NB4 (cell line): ENCODE measurements around the gene PLA2G4B.

Experiments
- DNase-seq: peaks from one replicate; pipeline ENCODE4 v3.0.0; 2010; ENCODE audit warnings: low read depth
- H3K4me3 ChIP-seq: one replicate; pipeline ENCODE4 v1.5.1; 2011; ENCODE audit warnings: mild to moderate bottlenecking, low read depth, low read length, moderate library complexity
- CTCF ChIP-seq: IDR thresholded peaks from one replicate; pipeline ENCODE4 v1.5.1; 2012; ENCODE audit warnings: low read depth, low read length
- MYC ChIP-seq: IDR thresholded peaks from 2 replicates; pipeline ENCODE4 v1.6.1; 2011; ENCODE audit warnings: low read depth, low read length
- POLR2A ChIP-seq: IDR thresholded peaks from 2 replicates; pipeline ENCODE4 v1.6.1; 2011; ENCODE audit warnings: mild to moderate bottlenecking; ENCODE audit not compliant: insufficient read length; ENCODE audit errors: extremely low read depth
- TF ChIP-seq, protein P1 (sequence below): IDR thresholded peaks from 2 replicates; pipeline ENCODE4 v1.6.1; 2011; ENCODE audit warnings: low read depth, low read length

The PLA2G4B gene

GRCh38 chr15:41862515-41863116 is 24.0 kb downstream of the PLA2G4B start:
- DNase-seq: no peak
- no peak overlapping the region for H3K4me3 ChIP-seq
- TF ChIP-seq POLR2A (no peak), CTCF (no peak), MYC (no peak)
- TF ChIP-seq, protein P1, sequence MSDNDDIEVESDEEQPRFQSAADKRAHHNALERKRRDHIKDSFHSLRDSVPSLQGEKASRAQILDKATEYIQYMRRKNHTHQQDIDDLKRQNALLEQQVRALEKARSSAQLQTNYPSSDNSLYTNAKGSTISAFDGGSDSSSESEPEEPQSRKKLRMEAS: no peak

DNA sequence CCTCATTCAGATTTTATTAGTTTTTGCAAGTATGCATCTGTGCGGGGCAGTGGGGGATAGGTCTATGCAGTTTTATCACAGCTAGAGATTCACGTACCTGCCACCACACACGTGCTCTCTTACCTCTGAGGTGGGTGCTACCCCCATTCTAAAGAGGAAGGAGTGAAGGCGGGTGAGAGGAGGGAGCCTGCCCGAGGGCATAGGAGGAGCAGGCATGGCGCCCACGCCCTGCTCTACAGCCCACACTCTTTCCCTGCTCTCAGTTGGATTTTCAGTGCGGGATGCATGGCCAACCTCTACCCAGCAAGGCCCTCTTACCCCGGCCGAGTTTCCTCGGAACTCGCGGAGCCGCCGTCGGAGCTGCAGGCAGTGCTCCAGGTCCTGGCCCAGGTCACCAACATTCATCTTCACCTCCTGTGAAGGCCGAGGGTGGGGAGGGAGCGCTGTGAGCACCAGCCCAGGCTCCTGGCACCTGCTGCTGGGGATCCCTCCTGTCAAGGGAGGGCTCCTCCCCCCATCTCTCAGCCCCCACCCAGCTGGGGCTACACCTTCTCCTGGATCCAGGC is 26.9 kb downstream of the PLA2G4B start:
- TF ChIP-seq MYC: no peak
- TF ChIP-seq POLR2A: no peak
- TF ChIP-seq, protein P1: peak; percentile 40; the same call in 1 of the 2 replicates
- no peak for TF ChIP-seq CTCF
- no peak for DNase-seq
- H3K4me3 ChIP-seq: no peak overlapping the region

GRCh38 chr15:41866263-41866703 is 27.6 kb downstream of the PLA2G4B start:
- DNase-seq: peak; percentile 37
- H3K4me3 ChIP-seq: no peak overlapping the region
- no peak for TF ChIP-seq MYC
- TF ChIP-seq, protein P1: no peak
- TF ChIP-seq POLR2A: no peak
- TF ChIP-seq CTCF: no peak

DNA sequence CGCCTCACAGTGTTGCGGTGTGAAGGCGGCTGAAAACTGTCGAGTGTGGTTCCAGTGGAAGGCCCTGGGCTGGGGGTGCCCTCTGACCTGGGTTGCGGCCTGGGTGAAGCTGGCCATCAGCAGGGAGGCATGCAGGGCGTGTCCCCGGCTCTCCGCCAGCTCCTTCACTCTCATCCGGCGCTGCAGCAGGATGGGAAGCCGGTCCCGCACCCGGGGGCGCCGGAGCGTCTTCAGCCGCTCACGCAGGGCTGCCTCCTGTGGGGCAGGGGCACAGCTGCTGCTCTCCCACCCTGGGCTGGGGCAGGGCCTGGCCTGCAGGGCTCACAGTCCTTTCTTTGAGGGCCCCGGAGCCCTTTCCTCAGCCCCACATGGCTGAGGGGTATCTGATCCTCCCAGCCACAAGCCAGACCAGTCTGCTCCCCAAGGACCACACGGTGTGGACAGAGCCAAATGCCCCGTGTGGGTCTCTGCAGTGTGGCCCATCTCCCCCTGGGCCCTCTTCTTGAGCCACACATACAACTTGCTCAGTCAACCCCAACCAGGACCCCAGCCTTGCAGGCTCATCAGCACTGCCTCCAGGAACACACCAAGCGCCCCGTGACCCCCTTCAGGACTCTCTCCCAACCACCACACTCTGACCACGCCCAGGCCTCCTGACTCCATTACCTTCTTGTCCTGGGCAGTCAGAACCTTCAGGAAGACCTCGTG is 28.4 kb downstream of the PLA2G4B start:
- H3K4me3 ChIP-seq: no peak overlapping the region
- TF ChIP-seq POLR2A (no peak), MYC (no peak), CTCF (no peak)
- TF ChIP-seq, protein P1: no peak

GRCh38 chr15:41868321-41868720 is 29.7 kb downstream of the PLA2G4B start:
- no peak for DNase-seq
- H3K4me3 ChIP-seq: no peak overlapping the region
- TF ChIP-seq MYC (no peak), CTCF (no peak), POLR2A (no peak)
- TF ChIP-seq, protein P1: no peak

More for the DNA sequence above, 28.4 kb downstream of the PLA2G4B start:
- no peak for DNase-seq
